ENCODE measurements around the gene RIT2.

GRCh38 chr18:42742474-42742873 is 373.0 kb downstream of the RIT2 start:
- TF ChIP-seq ZNF768 (tag by site-specific recombination; IDR thresholded peaks at IDR 0.05), result no peak
- TF ChIP-seq ZNF600 (tag by site-specific recombination; IDR thresholded peaks at IDR 0.05), result no peak
- TF ChIP-seq, protein P1, sequence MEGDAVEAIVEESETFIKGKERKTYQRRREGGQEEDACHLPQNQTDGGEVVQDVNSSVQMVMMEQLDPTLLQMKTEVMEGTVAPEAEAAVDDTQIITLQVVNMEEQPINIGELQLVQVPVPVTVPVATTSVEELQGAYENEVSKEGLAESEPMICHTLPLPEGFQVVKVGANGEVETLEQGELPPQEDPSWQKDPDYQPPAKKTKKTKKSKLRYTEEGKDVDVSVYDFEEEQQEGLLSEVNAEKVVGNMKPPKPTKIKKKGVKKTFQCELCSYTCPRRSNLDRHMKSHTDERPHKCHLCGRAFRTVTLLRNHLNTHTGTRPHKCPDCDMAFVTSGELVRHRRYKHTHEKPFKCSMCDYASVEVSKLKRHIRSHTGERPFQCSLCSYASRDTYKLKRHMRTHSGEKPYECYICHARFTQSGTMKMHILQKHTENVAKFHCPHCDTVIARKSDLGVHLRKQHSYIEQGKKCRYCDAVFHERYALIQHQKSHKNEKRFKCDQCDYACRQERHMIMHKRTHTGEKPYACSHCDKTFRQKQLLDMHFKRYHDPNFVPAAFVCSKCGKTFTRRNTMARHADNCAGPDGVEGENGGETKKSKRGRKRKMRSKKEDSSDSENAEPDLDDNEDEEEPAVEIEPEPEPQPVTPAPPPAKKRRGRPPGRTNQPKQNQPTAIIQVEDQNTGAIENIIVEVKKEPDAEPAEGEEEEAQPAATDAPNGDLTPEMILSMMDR (tag by site-specific recombination; IDR thresholded peaks at IDR 0.05), result no peak
- TF ChIP-seq, protein P2, sequence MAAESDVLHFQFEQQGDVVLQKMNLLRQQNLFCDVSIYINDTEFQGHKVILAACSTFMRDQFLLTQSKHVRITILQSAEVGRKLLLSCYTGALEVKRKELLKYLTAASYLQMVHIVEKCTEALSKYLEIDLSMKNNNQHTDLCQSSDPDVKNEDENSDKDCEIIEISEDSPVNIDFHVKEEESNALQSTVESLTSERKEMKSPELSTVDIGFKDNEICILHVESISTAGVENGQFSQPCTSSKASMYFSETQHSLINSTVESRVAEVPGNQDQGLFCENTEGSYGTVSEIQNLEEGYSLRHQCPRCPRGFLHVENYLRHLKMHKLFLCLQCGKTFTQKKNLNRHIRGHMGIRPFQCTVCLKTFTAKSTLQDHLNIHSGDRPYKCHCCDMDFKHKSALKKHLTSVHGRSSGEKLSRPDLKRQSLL (tag by site-specific recombination; IDR thresholded peaks at IDR 0.05), result no peak
